ENCODE results near the gene COX6B1. TPM values are rescaled to one million over a fixed set of nuclear protein-coding genes. Genes with fewer than 3 reads are reported as not detected.
A peak's percentile ranks its signal among the peaks of the same experiment; 100 is the strongest.

COX6B1 gene
- total RNA-seq, 2 donors from 2014 or later: 258 to 386 TPM

- Histone ChIP-seq H3K36me3 (no peaks in the 10 kb centered on the region), H3K27ac (no peak overlapping the region), H3K4me3 (peak overlapping the region; percentile 76), H3K9me3 (no peaks in the 10 kb centered on the region), H3K4me1 (ENCODE audit: control insufficient read depth in 1 of 2, low read depth in 2 of 2) (peaks cover 0 to 9% of the 10 kb centered on the region in 2 donors), H3K27me3 (replicated peaks; ENCODE audit: insufficient read depth) (no peaks in the 10 kb centered on the region)
- peak; percentile 98 for ATAC-seq (ENCODE audit: insufficient number of reproducible peaks, low FRiP score, low read depth)
- peak; percentile 88 for DNase-seq (ENCODE audit: low spot score)
- TF ChIP-seq CTCF (IDR thresholded peaks at IDR 0.05): no peak
Measured at GRCh38 chr19:35702223-35703012, 54.3 kb downstream of the COX6B1 start.

GRCh38 chr19:35703343-35703742 lies 55.2 kb downstream of the COX6B1 start:
- Histone ChIP-seq H3K4me3 (no peak overlapping the region), H3K36me3 (no peaks in the 10 kb centered on the region), H3K27me3 (replicated peaks; ENCODE audit: insufficient read depth) (no peaks in the 10 kb centered on the region), H3K27ac (no peak overlapping the region), H3K9me3 (no peaks in the 10 kb centered on the region), H3K4me1 (ENCODE audit: control insufficient read depth in 1 of 2, low read depth in 2 of 2) (peaks cover 0 to 9% of the 10 kb centered on the region in 2 donors)
- TF ChIP-seq CTCF (IDR thresholded peaks at IDR 0.05): no peak
- no peak for DNase-seq (ENCODE audit: low spot score)
- no peak for ATAC-seq (ENCODE audit: insufficient number of reproducible peaks, low FRiP score, low read depth)

GRCh38 chr19:35704218-35704617 lies 56.1 kb downstream of the COX6B1 start, which contains the start of gene ZBTB32:
ZBTB32 (plus strand) TSS chr19:35704558; CDS start chr19:35714627, 10,069 bp downstream.
- H3K4me3 ChIP-seq: no peak within 1 kb of the TSS
- peaks cover 0 to 9% of the 10 kb centered on the region in 2 donors for H3K4me1 ChIP-seq (ENCODE audit: control insufficient read depth in 1 of 2, low read depth in 2 of 2)
- H3K36me3 ChIP-seq: no peaks in the 10 kb centered on the region
- no peaks in the 10 kb centered on the region for H3K9me3 ChIP-seq
- no peak for TF ChIP-seq CTCF (IDR thresholded peaks at IDR 0.05)
- no peaks in the 10 kb centered on the region for H3K27me3 ChIP-seq (replicated peaks; ENCODE audit: insufficient read depth)
- H3K27ac ChIP-seq: no peak within 1 kb of the TSS
- DNase-seq (ENCODE audit: low spot score): no peak
- no peak for ATAC-seq (ENCODE audit: insufficient number of reproducible peaks, low FRiP score, low read depth)

Other genes with a start within 250 kb of the COX6B1 start
- under 1 TPM in 1 of 2 donors, not detected in 1; 0.92 TPM for gene FFAR2, start 200.1 kb upstream of the COX6B1 start, total RNA-seq
- 10 to 100 TPM in 1 of 2 donors, not detected in 1; 29.6 TPM for gene KRTDAP, start 157.9 kb upstream of the COX6B1 start, total RNA-seq
- gene DMKN, start 134.7 kb upstream of the COX6B1 start, total RNA-seq: 10 to 100 TPM; 26.1 to 53.7 TPM
- 1 to 10 TPM in 1 of 2 donors, not detected in 1; 1.5 TPM for gene SBSN, start 120.0 kb upstream of the COX6B1 start, total RNA-seq
- not detected for gene GAPDHS, start 114.9 kb upstream of the COX6B1 start, total RNA-seq
- 10 to 100 TPM; 49.7 to 75.8 TPM for gene TMEM147, start 102.7 kb upstream of the COX6B1 start, total RNA-seq
- under 1 TPM in 1 of 2 donors, not detected in 1; 0.35 TPM for gene ATP4A, start 84.7 kb upstream of the COX6B1 start, total RNA-seq
- not detected for gene PMIS2, start 62.1 kb upstream of the COX6B1 start, total RNA-seq
- gene HAUS5, start 35.6 kb upstream of the COX6B1 start, total RNA-seq: 10 to 100 TPM in 1 of 2 donors, 1 to 10 TPM in 1; 8.4 to 13.9 TPM
- 10 to 100 TPM; 47.2 to 53.8 TPM for gene RBM42, start 19.3 kb upstream of the COX6B1 start, total RNA-seq
- not detected for gene ETV2, start 6.6 kb upstream of the COX6B1 start, total RNA-seq
- gene UPK1A, start 18.2 kb downstream of the COX6B1 start, total RNA-seq: not detected
- gene ZBTB32, start 56.2 kb downstream of the COX6B1 start, total RNA-seq: not detected
- gene KMT2B, start 69.7 kb downstream of the COX6B1 start, total RNA-seq: 10 to 100 TPM; 26.4 to 31.3 TPM
- 10 to 100 TPM in 1 of 2 donors, 1 to 10 TPM in 1; 6.9 to 13.1 TPM for gene IGFLR1, start 94.1 kb downstream of the COX6B1 start, total RNA-seq
- 10 to 100 TPM; 34.4 to 42.6 TPM for gene U2AF1L4, start 97.1 kb downstream of the COX6B1 start, total RNA-seq
- gene PSENEN, start 97.3 kb downstream of the COX6B1 start, total RNA-seq: 10 to 100 TPM; 25.5 to 30.1 TPM
- gene LIN37, start 100.3 kb downstream of the COX6B1 start, total RNA-seq: 10 to 100 TPM in 1 of 2 donors, 1 to 10 TPM in 1; 9.9 to 30.5 TPM
- 100 to 1,000 TPM in 1 of 2 donors, 10 to 100 TPM in 1; 78.6 to 130 TPM for gene HSPB6, start 108.7 kb downstream of the COX6B1 start, total RNA-seq
- 10 to 100 TPM; 11.1 to 16.6 TPM for gene PROSER3, start 109.9 kb downstream of the COX6B1 start, total RNA-seq
- gene ARHGAP33, start 127.2 kb downstream of the COX6B1 start, total RNA-seq: 10 to 100 TPM; 15.4 to 30.7 TPM
- gene PRODH2, start 164.5 kb downstream of the COX6B1 start, total RNA-seq: not detected
- gene NPHS1, start 204.2 kb downstream of the COX6B1 start, total RNA-seq: not detected
- gene KIRREL2, start 208.6 kb downstream of the COX6B1 start, total RNA-seq: under 1 TPM in 1 of 2 donors, not detected in 1; 0.92 TPM
- 10 to 100 TPM; 28.1 to 47.2 TPM for gene APLP1, start 220.3 kb downstream of the COX6B1 start, total RNA-seq